Stimulated activated CD4-positive, alpha-beta T cell treated with anti-CD3 and anti-CD28 coated beads, Interleukin-1b, Interleukin-23, amount 100 ng/mL, for 24 hours (primary cell): Measurements from ENCODE around the gene P2RX2.

ENCODE experiments used
- DNase-seq, 4 experiments: peaks; one replicate each; pipeline ENCODE4 v3.0.0-alpha.2; 2020; ENCODE audit warnings: low read depth in 4 of 4, low spot score in 1 of 4

Gene P2RX2

DNA sequence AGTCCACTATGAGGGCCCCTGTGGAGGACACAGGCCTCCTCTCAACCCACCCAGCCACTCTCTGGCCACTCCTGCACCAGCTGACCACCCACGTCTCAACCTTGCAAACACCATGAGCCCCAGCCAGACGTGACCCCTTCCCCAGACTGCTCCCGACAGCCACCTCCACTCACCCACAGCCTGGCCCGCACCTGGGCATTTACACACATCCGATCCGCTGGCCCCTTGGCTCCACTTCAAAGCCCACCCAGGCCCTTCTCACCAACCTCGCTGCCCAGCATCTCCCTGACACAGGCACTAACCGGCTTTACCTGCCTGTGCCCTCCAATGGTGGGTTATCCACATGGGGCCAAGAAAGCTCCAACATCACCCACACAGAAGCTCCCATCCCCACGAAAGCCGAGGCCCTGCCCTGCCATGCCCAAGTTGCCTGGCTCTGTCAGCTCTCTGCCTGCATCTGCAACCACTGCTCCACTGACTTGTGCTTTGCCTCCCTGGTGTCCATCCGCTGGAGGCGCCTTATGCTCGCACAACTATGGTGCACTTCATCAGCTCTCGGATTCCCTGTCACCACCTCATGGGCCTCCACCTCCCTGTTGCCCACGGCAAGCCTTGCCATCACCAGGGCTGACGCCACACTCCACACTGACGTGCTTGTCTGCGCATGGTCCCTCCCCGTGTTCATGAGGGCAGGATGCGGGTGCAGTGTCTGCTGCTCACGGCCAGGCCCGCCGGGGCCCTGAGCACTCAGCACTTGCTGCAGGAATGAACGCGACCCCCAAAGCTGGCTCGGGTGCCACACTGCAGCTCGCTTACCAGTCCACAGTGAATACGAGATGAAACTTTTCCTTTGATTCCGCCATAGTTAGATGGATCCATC lies 16.7 kb downstream of the P2RX2 start:
- no peak for DNase-seq

DNA sequence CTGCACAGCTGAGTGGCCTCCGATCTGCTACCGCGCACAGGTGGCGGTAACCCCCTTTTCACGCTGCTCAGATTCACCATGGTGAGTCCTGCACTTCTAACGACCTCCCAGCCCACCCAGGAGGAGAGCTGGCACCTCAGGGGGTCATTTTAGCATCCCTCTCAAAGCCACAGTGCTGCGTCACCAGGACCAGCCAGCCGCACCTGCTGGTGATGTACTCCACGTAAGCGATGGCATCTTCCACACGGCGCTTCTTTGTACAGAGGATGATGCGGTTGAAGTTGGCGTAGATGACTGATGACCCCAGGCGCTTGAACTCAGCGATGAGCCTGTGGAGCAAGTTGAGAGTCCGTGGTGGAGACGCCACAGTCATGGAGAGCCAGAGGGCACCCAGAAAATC lies 19.2 kb downstream of the P2RX2 start:
- DNase-seq: no peak

DNA sequence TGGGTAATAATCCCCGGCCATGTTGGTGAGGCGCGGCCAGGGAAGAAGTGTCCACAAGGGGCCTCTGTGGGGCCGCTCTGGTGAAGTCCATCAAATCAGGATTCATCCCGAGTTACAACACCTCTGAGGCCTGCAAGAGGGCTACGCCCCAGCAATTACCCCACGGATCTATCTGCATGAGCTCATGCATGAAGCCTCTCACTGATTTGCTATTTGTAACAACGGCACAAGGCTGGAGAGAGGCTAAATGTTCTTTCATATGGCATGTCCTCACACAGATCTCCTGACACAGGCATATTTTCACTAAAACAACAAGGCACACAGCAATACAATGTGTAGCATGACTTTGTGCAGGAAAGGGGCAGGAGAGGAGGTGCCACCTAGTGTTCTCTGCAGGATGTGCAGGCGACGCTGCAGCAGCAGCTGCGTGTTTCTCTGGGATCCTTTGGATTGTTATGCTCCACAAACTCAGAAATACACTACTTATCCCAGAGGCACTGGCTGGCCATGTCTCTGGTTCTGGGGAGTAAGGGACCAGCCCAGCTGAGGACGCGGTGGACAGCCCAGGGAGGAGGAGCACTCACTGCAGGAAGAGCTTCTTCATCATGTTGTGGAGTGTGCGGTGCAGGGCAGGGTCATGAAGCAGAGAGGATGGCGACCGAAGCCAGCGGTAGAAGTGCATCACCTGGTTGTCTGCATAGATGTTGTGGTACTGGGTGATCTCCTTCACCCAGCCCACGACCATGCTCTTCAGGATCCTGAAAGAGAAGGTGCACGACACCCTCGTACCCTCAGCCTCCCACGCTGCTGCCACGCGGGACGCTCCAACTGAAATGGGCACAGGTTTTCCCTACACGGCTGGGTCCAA lies 20.2 kb downstream of the P2RX2 start:
- no peak for DNase-seq

DNA sequence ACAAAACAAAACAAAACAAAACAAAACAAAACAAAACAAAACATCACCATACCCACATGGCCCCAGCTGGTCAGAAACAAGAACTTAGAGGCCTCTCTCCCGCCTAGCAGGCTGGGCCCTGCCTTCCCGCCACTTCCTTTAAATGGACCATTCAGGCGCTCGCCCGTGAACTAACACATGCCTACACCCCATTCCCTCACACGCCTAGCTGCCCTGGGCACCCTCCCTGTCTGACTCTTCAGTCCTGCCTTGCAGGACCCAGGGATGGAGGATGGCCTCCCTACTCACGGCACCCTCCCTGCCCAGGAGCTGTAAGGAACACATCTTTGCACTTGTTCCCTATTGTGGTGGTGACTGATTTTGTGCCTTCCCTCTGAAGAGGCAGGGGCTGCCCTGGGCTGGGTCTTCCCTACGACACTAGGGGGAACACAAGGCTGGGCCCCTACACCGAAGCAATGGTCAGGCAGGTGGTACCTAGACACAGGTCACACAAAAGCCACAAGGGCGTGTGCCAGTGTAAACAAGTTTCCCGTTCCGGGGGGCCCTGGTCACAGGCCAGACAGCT lies 21.5 kb downstream of the P2RX2 start:
- DNase-seq: no peak

DNA sequence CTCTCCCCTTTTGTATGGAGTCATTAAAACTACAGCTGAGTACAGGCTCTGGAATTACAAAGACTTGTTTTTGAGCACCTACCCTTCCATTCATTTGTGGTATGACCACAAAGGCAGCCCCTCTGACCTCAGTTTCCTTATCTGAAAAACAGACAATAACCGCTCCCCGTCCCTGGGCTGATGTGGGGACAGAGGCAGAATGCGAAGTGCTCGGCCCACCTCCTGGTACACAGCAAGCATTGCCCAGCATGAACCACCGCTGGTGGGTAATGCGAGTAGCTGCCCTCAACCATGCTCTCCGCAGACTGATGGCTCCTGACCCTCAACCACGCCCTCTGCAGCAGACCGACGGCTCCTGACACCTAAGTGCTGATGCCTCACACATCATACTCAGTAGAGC lies 22.4 kb downstream of the P2RX2 start:
- no peak for DNase-seq

DNA sequence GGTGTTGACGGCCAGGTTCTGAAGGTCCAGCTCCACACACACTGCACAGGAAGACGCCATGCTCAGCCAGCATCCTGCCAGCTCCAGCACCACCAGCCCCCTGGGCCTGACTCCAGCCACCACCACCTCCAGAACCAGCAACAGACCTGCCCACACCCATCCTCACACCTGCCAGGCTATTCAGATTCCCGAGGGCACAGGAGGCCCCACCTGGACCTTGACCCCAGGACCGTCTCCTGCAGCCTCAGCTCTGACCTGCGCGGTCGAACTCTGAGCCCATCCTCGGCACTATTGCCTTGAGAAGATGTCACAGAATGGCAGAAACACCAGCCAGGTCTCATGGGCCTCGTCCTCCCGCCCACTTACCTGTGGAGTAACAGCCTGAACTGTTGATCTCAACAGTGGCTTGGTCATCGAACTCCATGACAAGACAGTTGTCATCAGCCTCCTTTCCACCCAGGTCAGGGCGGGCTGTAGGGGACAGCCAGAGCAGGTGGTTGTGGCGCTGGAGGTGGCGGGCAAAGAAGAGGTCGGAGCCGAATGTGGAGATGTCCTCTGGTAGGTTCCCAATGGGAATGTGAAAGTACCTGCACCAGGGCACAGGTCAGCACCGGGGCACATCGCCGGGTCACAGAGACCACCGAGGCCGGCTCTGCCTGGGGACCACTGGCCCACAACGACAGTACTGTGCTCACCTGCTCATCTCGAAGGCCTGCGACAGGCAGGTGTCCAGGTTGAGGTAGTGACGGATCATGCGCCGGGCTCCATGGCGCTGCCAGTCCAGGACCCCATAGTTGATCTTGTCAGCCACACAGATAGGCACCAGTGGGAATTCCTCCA lies 23.5 kb downstream of the P2RX2 start:
- DNase-seq: no peak

DNA sequence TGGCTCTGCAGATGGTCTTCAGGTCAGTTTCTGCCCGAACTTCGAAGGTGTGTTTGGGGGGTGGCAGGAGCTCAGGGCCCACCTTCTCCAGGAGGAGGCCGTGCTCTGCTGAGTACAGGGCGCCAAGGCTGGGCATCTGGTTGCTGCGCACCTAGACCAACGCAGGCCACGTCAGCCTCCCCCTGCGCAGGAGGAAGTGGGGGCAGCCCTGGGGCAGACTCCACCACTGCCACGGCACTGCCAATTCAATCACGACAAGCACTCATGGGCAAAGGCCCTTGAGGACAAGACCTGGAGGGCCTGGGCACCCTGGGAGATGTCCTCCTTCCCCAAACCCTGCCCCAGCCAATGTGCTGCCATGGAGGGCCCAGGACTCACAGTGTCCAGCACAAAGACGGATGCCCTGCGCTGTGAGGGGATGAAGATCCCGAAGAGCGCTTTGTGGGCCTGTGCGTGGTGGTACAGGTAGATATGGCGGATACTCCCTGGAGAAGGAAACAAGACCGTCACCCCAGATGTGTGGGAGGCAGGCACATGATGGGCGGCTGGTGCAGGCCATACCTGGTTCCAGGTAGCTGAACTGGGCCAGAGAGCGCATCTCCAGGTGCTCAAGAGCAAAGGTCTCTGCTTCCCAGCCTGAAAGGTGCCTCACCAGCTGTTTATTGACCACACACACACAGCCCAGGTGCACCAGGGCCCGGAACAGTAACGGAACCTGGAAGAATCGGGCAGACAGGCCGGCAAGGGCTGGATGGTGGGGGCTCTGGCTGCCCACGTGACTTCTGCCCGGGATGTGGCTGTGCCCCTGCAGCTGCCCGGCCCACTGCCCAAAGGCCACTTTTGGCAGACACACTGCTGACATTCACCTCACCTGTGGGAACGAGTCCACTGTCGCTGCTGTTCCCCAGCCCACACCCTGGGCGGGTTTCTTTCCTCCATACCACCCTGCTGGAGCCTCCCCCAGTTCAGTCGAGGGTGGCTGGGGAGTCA lies 24.6 kb downstream of the P2RX2 start:
- DNase-seq: no peak

DNA sequence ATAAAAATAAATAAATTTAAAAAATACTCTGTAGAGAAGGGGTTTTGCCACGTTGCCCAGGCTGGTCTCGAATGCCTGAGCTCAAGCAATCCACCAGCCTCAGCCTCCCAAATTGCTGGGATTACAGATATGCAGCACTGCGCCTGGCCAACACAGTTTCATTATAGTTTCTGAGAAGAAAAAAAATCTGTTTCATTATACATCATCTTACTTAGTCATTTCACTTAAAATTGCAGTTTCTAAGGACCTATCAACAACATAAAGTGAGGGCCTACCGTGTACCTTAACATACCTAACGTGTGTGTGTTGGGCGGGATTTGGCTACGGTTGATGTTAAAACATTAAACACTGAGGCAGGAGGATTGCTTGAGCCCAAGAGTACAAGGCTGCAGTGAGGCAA lies 28.3 kb downstream of the P2RX2 start:
- DNase-seq: no peak

DNA sequence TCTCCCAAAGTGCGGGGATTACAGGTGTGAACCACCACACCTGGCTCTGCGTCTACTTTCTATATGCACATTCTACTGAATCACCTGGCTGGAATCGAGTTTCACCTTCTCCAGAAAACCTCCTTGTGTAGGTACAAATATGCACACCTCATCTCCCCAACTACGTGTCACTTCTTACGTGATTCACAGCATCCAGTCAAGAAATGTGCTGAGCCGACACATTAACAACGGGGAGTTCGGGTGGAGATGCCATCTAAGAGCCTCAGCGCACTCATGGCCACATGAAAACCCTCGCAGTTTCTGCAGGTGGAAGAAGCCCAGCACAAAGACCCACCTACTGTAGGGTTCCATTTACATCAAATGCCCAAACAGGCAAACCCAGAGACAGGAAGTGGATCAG lies 29.3 kb downstream of the P2RX2 start:
- DNase-seq: no peak

DNA sequence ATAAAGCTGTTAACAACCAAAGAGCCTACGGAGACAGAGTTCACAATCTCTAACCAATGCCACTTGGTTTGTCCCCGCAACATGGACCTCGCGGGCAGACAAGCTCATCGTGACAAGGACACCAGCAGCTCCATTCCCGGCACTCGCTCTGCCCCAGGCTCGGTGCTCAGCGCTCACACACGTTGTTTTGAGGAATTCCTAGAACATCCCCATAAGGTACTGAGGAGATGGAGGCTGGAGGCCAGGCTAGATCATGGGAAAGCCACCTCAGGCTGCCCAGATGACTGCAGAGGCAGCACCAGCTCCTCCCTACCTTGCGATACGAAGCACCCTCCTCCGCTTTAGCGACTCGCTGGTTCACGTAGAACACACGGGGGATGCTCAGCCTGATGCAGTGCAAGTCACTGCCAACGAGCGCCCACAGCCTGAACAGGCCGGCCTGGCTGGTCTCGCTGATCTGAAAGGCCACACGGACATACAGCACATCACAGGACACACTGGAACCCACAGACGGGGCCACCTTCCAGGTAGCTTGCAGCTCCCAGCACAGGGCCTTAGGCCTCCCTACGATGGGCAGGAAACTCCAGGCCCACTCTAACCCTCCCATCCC lies 30.1 kb downstream of the P2RX2 start:
- no peak for DNase-seq

DNA sequence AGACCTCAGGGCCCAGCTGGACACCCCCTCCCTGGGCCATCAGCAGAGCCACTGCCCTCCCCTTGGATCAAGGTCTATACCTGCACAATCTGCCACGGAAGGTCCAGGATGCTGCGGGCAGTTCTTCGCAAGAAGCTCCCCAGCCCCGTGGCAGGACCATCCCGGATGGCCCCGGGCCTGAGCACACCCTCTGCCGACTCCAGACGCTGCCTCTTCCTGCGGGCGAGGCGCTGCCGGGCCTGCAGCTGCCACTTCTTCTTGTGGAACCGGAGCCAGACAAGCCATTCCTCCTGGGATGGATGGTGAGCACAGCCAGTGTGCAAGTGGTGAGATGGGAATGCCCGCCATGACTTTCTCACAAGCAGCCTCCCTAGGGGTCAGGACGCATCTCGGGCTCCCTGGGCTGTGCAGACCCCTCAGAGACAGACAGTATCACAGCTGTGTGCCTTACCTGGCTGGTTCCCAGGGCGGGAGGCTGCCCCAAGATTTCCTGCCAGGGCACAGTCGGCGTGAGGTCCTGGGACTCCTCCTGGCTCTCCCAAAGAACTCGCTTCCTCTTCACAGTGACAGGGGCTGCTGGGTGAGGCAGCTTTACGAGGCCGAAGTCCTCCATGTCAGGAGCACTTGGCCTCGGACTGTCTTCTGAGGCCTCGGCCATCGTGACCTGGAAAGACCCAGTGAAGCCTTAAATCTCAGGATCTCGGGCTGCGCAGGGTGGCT lies 30.8 kb downstream of the P2RX2 start:
- no peak for DNase-seq

DNA sequence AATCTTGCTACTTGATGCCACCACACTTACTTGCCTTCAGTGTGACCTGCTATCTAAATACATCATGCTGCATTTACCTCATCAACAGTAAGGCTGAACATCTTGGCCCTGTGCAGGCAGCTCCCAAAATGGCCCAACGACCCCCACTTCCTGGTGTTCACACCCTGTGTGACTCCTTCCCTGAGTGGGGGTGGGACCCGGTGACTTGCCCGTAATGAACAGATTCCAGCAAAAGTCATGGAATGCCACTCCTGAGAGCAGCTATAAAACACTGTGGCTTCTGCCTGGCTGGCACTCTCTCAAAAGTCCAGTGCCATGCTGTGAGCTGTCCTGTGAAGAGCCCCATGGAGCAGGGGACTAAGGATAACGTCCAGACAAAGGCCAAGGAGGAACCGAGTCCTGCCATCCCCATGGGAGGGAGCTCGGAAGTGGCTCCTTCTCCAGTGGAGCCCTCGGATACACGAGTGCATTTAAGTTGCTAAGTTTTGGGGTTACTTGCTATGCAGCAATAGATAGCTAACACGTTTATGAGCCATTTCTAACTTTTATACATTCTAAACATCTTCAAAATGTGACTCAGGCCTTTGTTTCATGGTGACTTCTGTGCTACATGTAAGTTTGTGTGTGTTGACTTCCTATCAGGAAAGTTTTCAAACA lies 33.0 kb downstream of the P2RX2 start:
- no peak for DNase-seq

DNA sequence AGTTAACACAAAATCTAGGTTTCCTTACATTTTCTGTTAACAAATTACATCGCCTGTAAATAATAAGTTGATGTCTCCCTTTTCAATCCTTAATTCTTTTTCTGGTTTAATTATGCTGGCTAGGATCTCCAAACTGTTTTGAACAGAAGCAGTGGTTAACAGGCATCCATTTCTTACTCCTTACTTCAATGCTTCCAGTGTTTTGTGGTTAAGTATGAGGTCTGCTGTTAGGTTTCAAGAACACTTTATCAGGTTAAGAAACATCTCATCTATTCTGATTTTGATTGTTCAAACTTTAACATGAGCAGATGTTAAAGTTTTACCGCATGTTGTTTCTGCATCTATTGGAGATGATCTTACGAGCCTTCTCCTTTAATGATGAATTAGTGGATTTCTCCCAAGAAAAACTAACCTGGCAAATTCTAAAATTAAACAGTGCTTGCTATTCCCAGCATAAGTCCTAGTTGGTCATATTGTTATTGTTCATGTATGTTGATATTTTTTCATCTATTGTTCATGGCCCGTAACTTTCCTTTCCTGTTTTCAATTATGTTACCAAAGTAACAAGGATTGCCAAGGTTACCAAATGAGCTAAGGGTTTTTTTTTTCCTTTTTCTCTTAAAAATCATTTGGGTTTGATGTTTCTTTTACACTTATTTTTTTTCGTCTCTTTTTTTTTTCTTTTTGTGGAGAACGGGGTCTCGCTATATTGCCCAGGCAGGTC lies 35.2 kb downstream of the P2RX2 start:
- DNase-seq: no peak

DNA sequence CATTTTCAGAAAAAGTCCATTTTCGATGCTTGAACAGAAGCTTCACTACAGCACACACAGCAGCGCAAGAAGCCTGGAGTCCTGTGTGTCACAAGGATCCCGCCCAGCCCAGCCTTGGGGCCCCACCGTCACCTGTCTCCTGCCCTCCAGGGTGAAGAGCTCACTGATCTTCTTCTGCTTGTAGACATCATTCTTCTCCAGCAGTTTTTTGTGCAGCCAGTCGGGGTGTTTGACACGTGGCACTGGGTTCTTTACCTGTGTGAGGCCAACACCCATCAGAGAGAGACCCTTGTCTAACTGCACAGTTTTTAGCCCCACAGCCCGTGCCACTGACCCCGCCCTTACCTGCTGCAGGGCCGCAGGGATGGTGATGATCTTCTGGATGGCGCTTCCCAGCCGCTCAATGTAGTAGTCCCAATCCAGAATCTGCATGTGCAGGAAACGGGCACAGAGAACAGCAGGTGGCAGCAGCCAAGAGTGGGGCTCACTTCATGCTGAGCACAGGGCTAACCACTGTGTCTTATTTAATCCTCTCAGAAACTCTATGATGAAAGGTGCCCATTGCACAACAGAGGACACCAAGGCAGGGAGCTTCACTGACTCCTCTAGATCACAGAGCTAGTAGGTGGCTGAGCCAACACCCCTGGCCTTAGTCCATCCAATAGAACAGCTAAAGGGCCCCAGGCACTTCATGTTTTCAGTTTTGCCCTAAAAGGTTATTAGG lies 38.6 kb downstream of the P2RX2 start:
- DNase-seq: no peak

DNA sequence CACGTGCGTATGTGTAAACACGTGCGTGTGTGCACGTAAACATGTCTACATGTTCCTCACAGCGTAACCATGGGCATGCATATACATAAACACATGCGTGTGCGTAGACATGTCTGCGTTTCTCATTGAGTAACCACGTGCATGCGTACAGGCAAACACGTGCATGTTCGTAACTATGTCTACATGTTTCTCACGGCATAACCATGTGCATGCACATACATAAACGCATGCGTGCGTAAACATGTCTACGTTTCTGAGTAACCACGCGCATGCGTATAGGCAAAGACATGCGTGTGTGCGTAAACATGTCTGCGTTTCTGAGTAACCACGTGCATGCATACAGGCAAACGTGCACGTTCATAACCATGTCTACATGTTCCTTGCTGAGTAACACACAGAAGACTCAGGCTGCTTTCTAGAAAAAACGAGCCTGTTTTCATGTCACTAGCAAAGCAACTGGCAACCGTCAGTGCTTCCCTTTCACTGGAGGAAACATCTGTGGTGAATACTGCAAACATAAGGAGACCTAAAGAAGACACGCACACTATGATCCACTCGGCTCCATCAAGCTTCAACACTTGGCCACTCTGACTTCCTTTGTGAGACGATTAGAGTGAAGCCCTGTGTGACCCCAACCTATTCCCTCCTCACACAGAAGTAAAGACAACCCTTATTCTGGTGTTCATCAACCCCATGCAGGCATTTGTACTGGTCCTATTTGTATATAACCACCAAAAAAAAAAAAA lies 39.7 kb downstream of the P2RX2 start:
- DNase-seq: no peak

DNA sequence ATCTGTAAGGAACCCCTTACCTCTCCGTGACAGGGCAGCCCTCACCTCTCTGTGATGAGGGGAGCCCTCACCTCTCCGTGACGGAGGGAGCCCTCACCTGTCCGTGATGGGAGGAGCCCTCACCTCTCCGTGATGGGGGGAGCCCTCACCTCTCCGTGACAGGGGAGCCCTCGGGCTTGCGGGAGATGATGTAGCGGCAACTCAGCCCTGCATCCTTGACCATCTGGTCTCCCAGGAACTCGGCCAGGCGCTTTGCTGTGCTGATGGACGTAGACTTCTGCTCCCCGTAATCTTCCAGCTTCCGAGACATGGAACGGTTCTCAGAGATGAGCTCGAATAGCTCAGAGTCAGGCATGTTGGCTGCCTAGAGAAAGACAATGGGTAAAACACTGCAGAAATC lies 40.6 kb downstream of the P2RX2 start:
- no peak for DNase-seq
